GM23338 (cell line): ENCODE results near the gene GNB5. TPM values are rescaled to one million over a fixed set of nuclear protein-coding genes. Genes with fewer than 3 reads are reported as not detected.

Experiments used
- ATAC-seq: fragments of 200-7000 bp; cut with Tn5 transposase; 3 replicates; pipeline ENCODE4 v1.9.1; 2020
- DNase-seq: peaks from one replicate; pipeline ENCODE4 v3.0.0-alpha.2; 2015; ENCODE audit warnings: low spot score
- H2AFZ ChIP-seq: fragments of 200-600 bp; sonication (generic); 2 replicates; pipeline ENCODE4 v1.8.0; 2016; ENCODE audit warnings: antibody characterized with exemption, mild to moderate bottlenecking, moderate library complexity
- H3F3A ChIP-seq: fragments of 200-600 bp; sonication (generic); replicated peaks from 2 replicates; pipeline ENCODE4 v1.8.0; 2017; ENCODE audit warnings: antibody characterized with exemption, mixed run types, low read depth
- H3K27ac ChIP-seq: fragments of 200-600 bp; sonication (generic); 2 replicates; pipeline ENCODE4 v1.6.1; 2016; ENCODE audit warnings: low read depth
- H3K27me3 ChIP-seq: fragments of 200-600 bp; sonication (generic); 2 replicates; pipeline ENCODE4 v1.8.0; 2016; ENCODE audit warnings: mild to moderate bottlenecking, mixed run types, moderate library complexity; ENCODE audit not compliant: insufficient read depth
- H3K36me3 ChIP-seq: fragments of 200-600 bp; sonication (generic); 2 replicates; pipeline ENCODE4 v1.8.0; 2016; ENCODE audit warnings: mild to moderate bottlenecking; ENCODE audit not compliant: insufficient read depth
- H3K4me1 ChIP-seq: fragments of 200-600 bp; sonication (generic); 2 replicates; pipeline ENCODE4 v1.8.0; 2016; ENCODE audit warnings: mild to moderate bottlenecking, moderate library complexity; ENCODE audit not compliant: insufficient read depth
- H3K4me2 ChIP-seq: fragments of 200-600 bp; sonication (generic); 2 replicates; pipeline ENCODE4 v1.7.1; 2017; ENCODE audit warnings: mixed run types
- H3K4me3 ChIP-seq: fragments of 200-600 bp; sonication (generic); 2 replicates; pipeline ENCODE4 v1.6.1; 2016; ENCODE audit warnings: mixed run types
- H3K79me2 ChIP-seq: fragments of 200-600 bp; sonication (generic); replicated peaks from 2 replicates; pipeline ENCODE4 v1.8.0; 2017; ENCODE audit warnings: mild to moderate bottlenecking; ENCODE audit not compliant: insufficient read depth
- H3K9me2 ChIP-seq: fragments of 200-600 bp; sonication (generic); 2 replicates; pipeline ENCODE4 v1.8.0; 2017; ENCODE audit not compliant: insufficient read depth
- H4K20me1 ChIP-seq: fragments of 200-600 bp; sonication (generic); replicated peaks from 2 replicates; pipeline ENCODE4 v1.8.0; 2017; ENCODE audit warnings: mild to moderate bottlenecking; ENCODE audit not compliant: insufficient read depth
- H3K27ac Mint-ChIP-seq: 2 replicates; pipeline ENCODE4 v1.8.0; 2020; ENCODE audit warnings: inconsistent platforms, mild to moderate bottlenecking, moderate library complexity, mixed read lengths
- H3K27me3 Mint-ChIP-seq: 3 replicates; pipeline ENCODE4 v1.8.0; 2022; ENCODE audit warnings: low read depth, mild to moderate bottlenecking, moderate library complexity, mixed read lengths, inconsistent platforms; ENCODE audit not compliant: insufficient read depth, poor library complexity
- H3K36me3 Mint-ChIP-seq: 3 replicates; pipeline ENCODE4 v1.8.0; 2021; ENCODE audit warnings: low read depth, mild to moderate bottlenecking, inconsistent platforms, moderate library complexity, mixed read lengths
- H3K4me1 Mint-ChIP-seq: 3 replicates; pipeline ENCODE4 v1.8.0; 2020; ENCODE audit warnings: mild to moderate bottlenecking, inconsistent platforms, mixed read lengths
- H3K4me3 Mint-ChIP-seq: 3 replicates; pipeline ENCODE4 v1.8.0; 2021; ENCODE audit warnings: moderate library complexity, mild to moderate bottlenecking, inconsistent platforms, mixed read lengths
- H3K9me3 Mint-ChIP-seq: 3 replicates; pipeline ENCODE4 v1.8.0; 2020; ENCODE audit warnings: moderate library complexity, mild to moderate bottlenecking, inconsistent platforms, mixed read lengths
- CREB1 ChIP-seq: fragments of 250-450 bp; sonication (Bioruptor Pico); IDR thresholded peaks from 2 replicates; pipeline ENCODE4 v1.5.0; 2020; ENCODE audit warnings: low read depth, mild to moderate bottlenecking, moderate library complexity
- EZH2 ChIP-seq: fragments of 200-600 bp; sonication (generic); IDR thresholded peaks from one replicate; pipeline ENCODE4 v1.8.0; 2017; ENCODE audit warnings: antibody characterized with exemption, mild to moderate bottlenecking, low read depth; ENCODE audit not compliant: unreplicated experiment
- EZH2phosphoT487 ChIP-seq: fragments of 200-600 bp; sonication (generic); IDR thresholded peaks from one replicate; pipeline ENCODE4 v1.8.1; 2018; ENCODE audit warnings: antibody characterized with exemption; ENCODE audit not compliant: unreplicated experiment
- JUNB ChIP-seq: IDR thresholded peaks from one replicate; pipeline ENCODE4 v1.6.1; 2016; ENCODE audit warnings: antibody characterized with exemption; ENCODE audit not compliant: unreplicated experiment
- NANOG ChIP-seq: IDR thresholded peaks from 2 replicates; pipeline ENCODE4 v1.6.1; 2016; ENCODE audit warnings: antibody characterized with exemption, borderline replicate concordance
- POLR2AphosphoS5 ChIP-seq: IDR thresholded peaks from 2 replicates; pipeline ENCODE4 v1.6.1; 2016; ENCODE audit warnings: antibody characterized with exemption, low read depth
- REST ChIP-seq: IDR thresholded peaks from one replicate; pipeline ENCODE4 v1.6.1; 2018; ENCODE audit warnings: antibody characterized with exemption; ENCODE audit not compliant: unreplicated experiment
- STAT1 ChIP-seq: IDR thresholded peaks from one replicate; pipeline ENCODE4 v1.6.1; 2016; ENCODE audit warnings: antibody characterized with exemption; ENCODE audit not compliant: unreplicated experiment
- ZNF114 ChIP-seq: fragments of 250-450 bp; sonication (Bioruptor Pico); IDR thresholded peaks from 2 replicates; pipeline ENCODE4 v1.5.0; 2020; ENCODE audit warnings: mild to moderate bottlenecking, moderate library complexity
- ZNF331 ChIP-seq: fragments of 250-450 bp; sonication (Bioruptor Pico); IDR thresholded peaks from 2 replicates; pipeline ENCODE4 v1.5.0; 2020; ENCODE audit warnings: low read depth, mild to moderate bottlenecking, moderate library complexity
- polyA plus RNA-seq: library from polyadenylated mRNA; unstranded; fragments of >200 nt; fragmentation: Nextera tagmentation; extraction: Ambion mirVana; gene quantifications from 2 replicates; pipeline ENCODE4 v1.2.1, GENCODE V29; 2016
- total RNA-seq: library from RNA; depleted of rRNA; stranded (reverse); fragments of >200 nt; shearing (Covaris generic); gene quantifications from 2 replicates; pipeline ENCODE4 v1.2.3, GENCODE V29; 2014
- TF ChIP-seq, protein P1 (sequence below): IDR thresholded peaks from 2 replicates; pipeline ENCODE4 v1.6.1; 2016; ENCODE audit warnings: antibody characterized with exemption
- TF ChIP-seq, protein P2 (sequence below), 2 experiments: fragments of 200-600 bp in 1 of 2; sonication (generic) in 1 of 2; conservative IDR thresholded peaks; 2 replicates each; pipeline versions ENCODE4 v1.5.1 to v1.6.1; 2016 to 2017; ENCODE audit warnings: antibody characterized with exemption in 2 of 2, low read depth in 2 of 2, mild to moderate bottlenecking in 2 of 2, moderate library complexity in 1 of 2
- TF ChIP-seq, protein P3 (sequence below): fragments of 250-450 bp; sonication (Bioruptor Pico); IDR thresholded peaks from 2 replicates; pipeline ENCODE4 v1.5.0; 2020; ENCODE audit warnings: mild to moderate bottlenecking, moderate library complexity

Gene GNB5
- total and polyA plus RNA-seq, 2 experiments from 2014 or later: 23.0 to 40.8 TPM

DNA sequence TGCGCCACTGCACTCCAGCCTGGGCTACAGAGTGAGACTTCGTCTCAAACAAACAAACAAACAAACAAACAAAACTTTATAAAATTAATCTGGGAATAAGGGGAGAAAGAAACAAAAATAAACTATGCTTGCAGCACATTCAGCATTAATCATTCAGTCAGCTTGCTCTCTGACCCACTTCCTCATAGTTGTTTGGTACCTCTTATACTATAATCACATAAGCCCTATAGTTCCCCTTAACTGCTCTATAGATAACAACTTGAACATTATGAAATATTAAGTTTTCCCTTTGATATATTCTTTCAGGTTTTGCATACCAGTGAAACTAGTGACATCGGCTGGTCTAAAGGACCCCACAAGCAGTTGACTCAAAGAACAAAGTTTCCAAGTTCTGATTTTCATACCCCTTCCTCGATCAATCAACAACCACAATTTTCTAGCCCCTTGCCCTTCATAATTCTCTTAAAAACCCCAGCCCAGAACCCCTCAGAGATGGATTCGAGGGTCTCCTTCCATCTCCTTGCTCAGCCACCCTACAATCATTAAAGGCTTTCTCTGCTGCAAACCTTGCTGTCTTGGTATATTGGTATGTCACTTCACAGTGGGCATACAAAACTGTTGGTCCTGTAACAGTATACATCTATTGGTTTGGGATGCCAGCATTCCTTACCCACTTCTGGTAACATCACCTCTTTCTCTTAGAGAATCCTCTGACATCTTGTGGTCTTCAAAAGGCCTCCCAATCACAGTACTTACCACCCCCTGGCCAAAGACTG lies 105.0 kb downstream of the GNB5 start:
- ATAC-seq: no peak
- no peaks in the 10 kb centered on the region for H3K27me3 Mint-ChIP-seq

More for the DNA sequence above, 105.0 kb downstream of the GNB5 start:
- Histone ChIP-seq H3K27ac (no peak overlapping the region), H2AFZ (no peak overlapping the region), H3K4me1 (no peaks in the 10 kb centered on the region), H3K4me3 (no peak overlapping the region), H4K20me1 (no peaks in the 10 kb centered on the region), H3K27me3 (no peaks in the 10 kb centered on the region), H3K79me2 (no peaks in the 10 kb centered on the region), H3K36me3 (no peaks in the 10 kb centered on the region), H3K4me2 (no peak overlapping the region), H3F3A (no peaks in the 10 kb centered on the region), H3K9me2 (no peaks in the 10 kb centered on the region; the same call in 1 of the 2 replicates)
- no peaks in the 10 kb centered on the region for H3K36me3 Mint-ChIP-seq
- no peak for DNase-seq
- TF ChIP-seq STAT1: no peak
- no peak for TF ChIP-seq EZH2
- no peak for TF ChIP-seq EZH2phosphoT487
- TF ChIP-seq, protein P1, sequence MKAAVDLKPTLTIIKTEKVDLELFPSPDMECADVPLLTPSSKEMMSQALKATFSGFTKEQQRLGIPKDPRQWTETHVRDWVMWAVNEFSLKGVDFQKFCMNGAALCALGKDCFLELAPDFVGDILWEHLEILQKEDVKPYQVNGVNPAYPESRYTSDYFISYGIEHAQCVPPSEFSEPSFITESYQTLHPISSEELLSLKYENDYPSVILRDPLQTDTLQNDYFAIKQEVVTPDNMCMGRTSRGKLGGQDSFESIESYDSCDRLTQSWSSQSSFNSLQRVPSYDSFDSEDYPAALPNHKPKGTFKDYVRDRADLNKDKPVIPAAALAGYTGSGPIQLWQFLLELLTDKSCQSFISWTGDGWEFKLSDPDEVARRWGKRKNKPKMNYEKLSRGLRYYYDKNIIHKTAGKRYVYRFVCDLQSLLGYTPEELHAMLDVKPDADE: no peak
- TF ChIP-seq, protein P2, sequence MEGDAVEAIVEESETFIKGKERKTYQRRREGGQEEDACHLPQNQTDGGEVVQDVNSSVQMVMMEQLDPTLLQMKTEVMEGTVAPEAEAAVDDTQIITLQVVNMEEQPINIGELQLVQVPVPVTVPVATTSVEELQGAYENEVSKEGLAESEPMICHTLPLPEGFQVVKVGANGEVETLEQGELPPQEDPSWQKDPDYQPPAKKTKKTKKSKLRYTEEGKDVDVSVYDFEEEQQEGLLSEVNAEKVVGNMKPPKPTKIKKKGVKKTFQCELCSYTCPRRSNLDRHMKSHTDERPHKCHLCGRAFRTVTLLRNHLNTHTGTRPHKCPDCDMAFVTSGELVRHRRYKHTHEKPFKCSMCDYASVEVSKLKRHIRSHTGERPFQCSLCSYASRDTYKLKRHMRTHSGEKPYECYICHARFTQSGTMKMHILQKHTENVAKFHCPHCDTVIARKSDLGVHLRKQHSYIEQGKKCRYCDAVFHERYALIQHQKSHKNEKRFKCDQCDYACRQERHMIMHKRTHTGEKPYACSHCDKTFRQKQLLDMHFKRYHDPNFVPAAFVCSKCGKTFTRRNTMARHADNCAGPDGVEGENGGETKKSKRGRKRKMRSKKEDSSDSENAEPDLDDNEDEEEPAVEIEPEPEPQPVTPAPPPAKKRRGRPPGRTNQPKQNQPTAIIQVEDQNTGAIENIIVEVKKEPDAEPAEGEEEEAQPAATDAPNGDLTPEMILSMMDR (conservative IDR thresholded peaks at IDR 0.05; ENCODE audit: low read depth in 2 of 2): no peak
- no peak for TF ChIP-seq REST
- no peak for TF ChIP-seq NANOG
- no peak for TF ChIP-seq JUNB
- no peak for TF ChIP-seq ZNF331 (CRISPR knock-in tag)
- TF ChIP-seq CREB1 (CRISPR knock-in tag): no peak
- TF ChIP-seq, protein P3, sequence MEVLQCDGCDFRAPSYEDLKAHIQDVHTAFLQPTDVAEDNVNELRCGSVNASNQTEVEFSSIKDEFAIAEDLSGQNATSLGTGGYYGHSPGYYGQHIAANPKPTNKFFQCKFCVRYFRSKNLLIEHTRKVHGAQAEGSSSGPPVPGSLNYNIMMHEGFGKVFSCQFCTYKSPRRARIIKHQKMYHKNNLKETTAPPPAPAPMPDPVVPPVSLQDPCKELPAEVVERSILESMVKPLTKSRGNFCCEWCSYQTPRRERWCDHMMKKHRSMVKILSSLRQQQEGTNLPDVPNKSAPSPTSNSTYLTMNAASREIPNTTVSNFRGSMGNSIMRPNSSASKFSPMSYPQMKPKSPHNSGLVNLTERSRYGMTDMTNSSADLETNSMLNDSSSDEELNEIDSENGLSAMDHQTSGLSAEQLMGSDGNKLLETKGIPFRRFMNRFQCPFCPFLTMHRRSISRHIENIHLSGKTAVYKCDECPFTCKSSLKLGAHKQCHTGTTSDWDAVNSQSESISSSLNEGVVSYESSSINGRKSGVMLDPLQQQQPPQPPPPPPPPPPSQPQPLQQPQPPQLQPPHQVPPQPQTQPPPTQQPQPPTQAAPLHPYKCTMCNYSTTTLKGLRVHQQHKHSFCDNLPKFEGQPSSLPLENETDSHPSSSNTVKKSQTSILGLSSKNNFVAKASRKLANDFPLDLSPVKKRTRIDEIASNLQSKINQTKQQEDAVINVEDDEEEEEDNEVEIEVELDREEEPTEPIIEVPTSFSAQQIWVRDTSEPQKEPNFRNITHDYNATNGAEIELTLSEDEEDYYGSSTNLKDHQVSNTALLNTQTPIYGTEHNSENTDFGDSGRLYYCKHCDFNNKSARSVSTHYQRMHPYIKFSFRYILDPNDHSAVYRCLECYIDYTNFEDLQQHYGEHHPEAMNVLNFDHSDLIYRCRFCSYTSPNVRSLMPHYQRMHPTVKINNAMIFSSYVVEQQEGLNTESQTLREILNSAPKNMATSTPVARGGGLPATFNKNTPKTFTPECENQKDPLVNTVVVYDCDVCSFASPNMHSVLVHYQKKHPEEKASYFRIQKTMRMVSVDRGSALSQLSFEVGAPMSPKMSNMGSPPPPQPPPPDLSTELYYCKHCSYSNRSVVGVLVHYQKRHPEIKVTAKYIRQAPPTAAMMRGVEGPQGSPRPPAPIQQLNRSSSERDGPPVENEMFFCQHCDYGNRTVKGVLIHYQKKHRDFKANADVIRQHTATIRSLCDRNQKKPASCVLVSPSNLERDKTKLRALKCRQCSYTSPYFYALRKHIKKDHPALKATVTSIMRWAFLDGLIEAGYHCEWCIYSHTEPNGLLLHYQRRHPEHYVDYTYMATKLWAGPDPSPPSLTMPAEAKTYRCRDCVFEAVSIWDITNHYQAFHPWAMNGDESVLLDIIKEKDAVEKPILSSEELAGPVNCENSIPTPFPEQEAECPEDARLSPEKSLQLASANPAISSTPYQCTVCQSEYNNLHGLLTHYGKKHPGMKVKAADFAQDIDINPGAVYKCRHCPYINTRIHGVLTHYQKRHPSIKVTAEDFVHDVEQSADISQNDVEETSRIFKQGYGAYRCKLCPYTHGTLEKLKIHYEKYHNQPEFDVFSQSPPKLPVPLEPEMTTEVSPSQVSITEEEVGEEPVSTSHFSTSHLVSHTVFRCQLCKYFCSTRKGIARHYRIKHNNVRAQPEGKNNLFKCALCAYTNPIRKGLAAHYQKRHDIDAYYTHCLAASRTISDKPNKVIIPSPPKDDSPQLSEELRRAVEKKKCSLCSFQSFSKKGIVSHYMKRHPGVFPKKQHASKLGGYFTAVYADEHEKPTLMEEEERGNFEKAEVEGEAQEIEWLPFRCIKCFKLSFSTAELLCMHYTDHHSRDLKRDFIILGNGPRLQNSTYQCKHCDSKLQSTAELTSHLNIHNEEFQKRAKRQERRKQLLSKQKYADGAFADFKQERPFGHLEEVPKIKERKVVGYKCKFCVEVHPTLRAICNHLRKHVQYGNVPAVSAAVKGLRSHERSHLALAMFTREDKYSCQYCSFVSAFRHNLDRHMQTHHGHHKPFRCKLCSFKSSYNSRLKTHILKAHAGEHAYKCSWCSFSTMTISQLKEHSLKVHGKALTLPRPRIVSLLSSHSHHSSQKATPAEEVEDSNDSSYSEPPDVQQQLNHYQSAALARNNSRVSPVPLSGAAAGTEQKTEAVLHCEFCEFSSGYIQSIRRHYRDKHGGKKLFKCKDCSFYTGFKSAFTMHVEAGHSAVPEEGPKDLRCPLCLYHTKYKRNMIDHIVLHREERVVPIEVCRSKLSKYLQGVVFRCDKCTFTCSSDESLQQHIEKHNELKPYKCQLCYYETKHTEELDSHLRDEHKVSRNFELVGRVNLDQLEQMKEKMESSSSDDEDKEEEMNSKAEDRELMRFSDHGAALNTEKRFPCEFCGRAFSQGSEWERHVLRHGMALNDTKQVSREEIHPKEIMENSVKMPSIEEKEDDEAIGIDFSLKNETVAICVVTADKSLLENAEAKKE (CRISPR knock-in tag): no peak
- TF ChIP-seq ZNF114 (CRISPR knock-in tag): no peak
- no peak for TF ChIP-seq POLR2AphosphoS5
- no peak overlapping the region for H3K4me3 Mint-ChIP-seq
- peaks cover 5% of the 10 kb centered on the region; the same call in 2 of the 3 replicates for H3K9me3 Mint-ChIP-seq
- H3K27ac Mint-ChIP-seq: no peak overlapping the region
- H3K4me1 Mint-ChIP-seq: peaks cover 2% of the 10 kb centered on the region; the same call in 2 of the 3 replicates
